Heart left ventricle (tissue), 16 donors: Measurements from ENCODE around the gene F13A1. TPM values are rescaled to one million over a fixed set of nuclear protein-coding genes. Genes with fewer than 3 reads are reported as not detected.

ENCODE experiments used
- ATAC-seq, 4 donors: fragments of 200-7000 bp; cut with Tn5 transposase; one replicate each; pipeline ENCODE4 v1.9.1; 2020 to 2022; ENCODE audit warnings: moderate library complexity in 4 of 4, mild to moderate bottlenecking in 3 of 4, moderate number of reproducible peaks in 1 of 4
- DNase-seq, 5 donors: peaks; one replicate each; pipeline ENCODE4 v3.0.0-alpha.2; 2020
- H3K27ac ChIP-seq, 12 donors: fragments of 200-600 bp; sonication (generic) in 4 of 12; one replicate each; pipeline versions ENCODE4 v1.5.0 to v1.8.0; 2016 to 2022; ENCODE audit warnings: mild to moderate bottlenecking in 2 of 12
- H3K27me3 ChIP-seq, 9 donors: fragments of 200-600 bp; sonication (generic) in 2 of 9; one replicate each; pipeline versions ENCODE4 v1.5.1 to v1.8.0; 2016 to 2022; ENCODE audit warnings: mild to moderate bottlenecking in 3 of 9
- H3K36me3 ChIP-seq, 9 donors: fragments of 200-600 bp; sonication (generic) in 2 of 9; one replicate each; pipeline versions ENCODE4 v1.5.0 to v1.8.0; 2018 to 2022; ENCODE audit warnings: mild to moderate bottlenecking in 2 of 9
- H3K4me1 ChIP-seq, 12 donors: fragments of 200-600 bp; sonication (generic) in 4 of 12; one replicate each; pipeline versions ENCODE4 v1.5.0 to v1.8.0; 2016 to 2022; ENCODE audit warnings: mild to moderate bottlenecking in 3 of 12
- H3K4me3 ChIP-seq, 12 donors: fragments of 200-600 bp; sonication (generic) in 4 of 12; one replicate each; pipeline versions ENCODE4 v1.5.0 to v1.8.0; 2017 to 2022; ENCODE audit warnings: mild to moderate bottlenecking in 9 of 12, moderate library complexity in 4 of 12
- H3K9me3 ChIP-seq, 12 donors: fragments of 200-600 bp; sonication (generic) in 4 of 12; one replicate each; pipeline versions ENCODE4 v1.5.0 to v1.8.0; 2016 to 2022; ENCODE audit warnings: mild to moderate bottlenecking in 1 of 12
- POLR2A ChIP-seq, 2 donors: fragments of 450-650 bp; IDR thresholded peaks; one replicate each; pipeline ENCODE4 v1.6.1; 2017; ENCODE audit warnings: antibody characterized with exemption in 2 of 2, mild to moderate bottlenecking in 2 of 2, moderate library complexity in 2 of 2
- WGBS, 4 donors: extraction: QIAGEN DNeasy Blood & Tissue Kit in 2 of 4; methylation state at CpG; one replicate each; pipeline versions ENCODE4 v1.1.5 to v1.1.7; 2013 to 2018; 5-methylcytosine and 5-hydroxymethylcytosine counted together
- intact Hi-C, 10 donors: fragments of 100-400 bp; cut with DNase I; formaldehyde crosslinking; loops; one replicate each; pipeline versions ENCODE4 v1.11.1 to v1.14.2; 2022
- polyA plus RNA-seq, 2 donors: library from polyadenylated mRNA; stranded (reverse); fragments of 200-250 nt; gene quantifications; one replicate each; pipeline ENCODE4 v1.2.3, GENCODE V29; 2013
- total RNA-seq, 9 donors: library from RNA; depleted of rRNA in 2 of 9; stranded (reverse); fragments of >200 nt in 2 of 9; fragmentation: NEBNext Ultra II Directional in 3 of 9; extraction: Animal tissue kit (Norgen Biotek cat#: 25700) in 3 of 9; gene quantifications; one replicate each; pipeline versions ENCODE4 v1.1.0 to v1.2.4, GENCODE V29; 2016 to 2023
- TF ChIP-seq, protein P1 (sequence below), 12 donors: fragments of 200-600 bp; sonication (generic) in 4 of 12; IDR thresholded peaks; one replicate each; pipeline versions ENCODE4 v1.5.0 to v1.8.0; 2018 to 2022; ENCODE audit warnings: antibody characterized with exemption in 12 of 12, mild to moderate bottlenecking in 5 of 12
- donor health status: ischemic (EF 13 %, LVEDD 7.1; RV severe dilation, severe dysfunction).
- donor health status: healthy with polysubstance abuse.
- donor health status: DM: no; HTN: yes; CAD: no.
- donor health status: DM: no; HTN: no; CAD: no.
- donor health status: ischemic (EF 25% LVEDD 6.9; RV normal size, moderate dysfunction).
- donor health status: ischemic (EF 25% LVEDD 5.7; RV mildly dilated, moderate dysfunction).
- donor health status: healthy.
- donor health status: DM: yes; HTN: yes; CAD: no.
- donor health status: ischemic (EF 35%, LVEDD 5.7; RV mildly dilated, moderate dysfunction).
- donor health status: nonischemic (EF 11% LVEDD 7.7; RV severe dilation, severe dysfunction).
- donor health status: DM: yes; HTN: yes; CAD: no.
- donor health status: PGD.
- donor health status: ischemic (EF 29% LVEDD 5.4; RV normal size, mild dysfunction).
- donor health status: nonischemic (EF 23%, LVEDD 6.1; RV moderate dilation, normal function).

Gene F13A1
- total and polyA plus RNA-seq, 11 donors = 9.0 to 415 (median 35.0) TPM

DNA sequence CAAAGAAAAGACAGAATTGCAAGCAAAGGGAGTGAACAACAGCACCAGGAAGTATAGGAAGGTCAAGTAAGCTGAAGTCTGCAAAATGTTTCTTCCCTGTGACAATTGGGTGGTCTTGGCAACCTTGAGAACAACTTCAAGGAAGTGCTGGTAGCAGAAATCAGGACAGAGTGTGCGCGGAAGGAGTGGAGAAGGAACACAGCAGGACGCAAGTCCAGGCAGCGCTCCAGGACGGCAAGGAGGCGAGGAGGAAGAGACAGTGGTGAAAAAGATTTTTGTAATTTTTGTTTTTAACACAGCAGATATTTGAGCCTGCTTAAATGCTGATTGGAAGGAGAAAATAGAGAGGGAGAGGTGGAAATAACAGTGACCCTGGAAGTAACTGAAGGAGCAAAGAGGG, 141.7 kb downstream of the F13A1 start:
- DNase-seq = no peak
- Histone ChIP-seq H3K36me3 (peaks cover 0 to 16% (median 0%) of the 10 kb centered on the region in 9 donors), H3K9me3 (no peaks in the 10 kb centered on the region), H3K4me1 (no peaks in the 10 kb centered on the region), H3K4me3 (no peak overlapping the region), H3K27ac (no peak overlapping the region), H3K27me3 (no peaks in the 10 kb centered on the region)
- ATAC-seq = no peak
- WGBS, 4 donors = 60 to 69% (median 63%) methylated on average over 6 of the region's 6 CpGs
- TF ChIP-seq, protein P1, sequence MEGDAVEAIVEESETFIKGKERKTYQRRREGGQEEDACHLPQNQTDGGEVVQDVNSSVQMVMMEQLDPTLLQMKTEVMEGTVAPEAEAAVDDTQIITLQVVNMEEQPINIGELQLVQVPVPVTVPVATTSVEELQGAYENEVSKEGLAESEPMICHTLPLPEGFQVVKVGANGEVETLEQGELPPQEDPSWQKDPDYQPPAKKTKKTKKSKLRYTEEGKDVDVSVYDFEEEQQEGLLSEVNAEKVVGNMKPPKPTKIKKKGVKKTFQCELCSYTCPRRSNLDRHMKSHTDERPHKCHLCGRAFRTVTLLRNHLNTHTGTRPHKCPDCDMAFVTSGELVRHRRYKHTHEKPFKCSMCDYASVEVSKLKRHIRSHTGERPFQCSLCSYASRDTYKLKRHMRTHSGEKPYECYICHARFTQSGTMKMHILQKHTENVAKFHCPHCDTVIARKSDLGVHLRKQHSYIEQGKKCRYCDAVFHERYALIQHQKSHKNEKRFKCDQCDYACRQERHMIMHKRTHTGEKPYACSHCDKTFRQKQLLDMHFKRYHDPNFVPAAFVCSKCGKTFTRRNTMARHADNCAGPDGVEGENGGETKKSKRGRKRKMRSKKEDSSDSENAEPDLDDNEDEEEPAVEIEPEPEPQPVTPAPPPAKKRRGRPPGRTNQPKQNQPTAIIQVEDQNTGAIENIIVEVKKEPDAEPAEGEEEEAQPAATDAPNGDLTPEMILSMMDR (IDR thresholded peaks at IDR 0.05) = no peak
- intact Hi-C loops = no loop called here

DNA sequence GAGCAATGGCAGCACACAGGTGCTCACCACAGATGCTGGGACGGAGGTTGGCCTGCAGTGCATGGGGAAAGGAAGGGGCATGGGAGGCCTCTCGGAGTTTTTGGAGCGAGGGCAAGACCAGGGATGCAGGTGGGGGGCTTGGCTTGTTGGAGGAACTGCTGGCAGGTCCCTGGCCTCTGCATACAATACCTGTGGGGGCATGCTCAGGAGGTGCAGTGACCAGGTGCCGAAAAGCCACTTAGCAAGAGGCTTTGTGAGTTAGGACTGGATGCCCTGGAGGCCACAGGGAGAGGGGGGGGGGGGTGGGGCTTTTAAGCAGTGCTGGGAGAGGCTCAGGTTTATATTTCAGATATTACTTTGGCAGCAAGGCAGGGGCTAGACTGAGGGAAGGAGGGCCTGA, 142.7 kb downstream of the F13A1 start:
- Histone ChIP-seq H3K9me3 (no peaks in the 10 kb centered on the region), H3K36me3 (peaks cover 0 to 16% (median 0%) of the 10 kb centered on the region in 9 donors), H3K4me3 (no peak overlapping the region), H3K4me1 (no peaks in the 10 kb centered on the region), H3K27ac (no peak overlapping the region), H3K27me3 (no peaks in the 10 kb centered on the region)
- no peak for ATAC-seq
- WGBS, 4 donors = 87 to 91% (median 89%) methylated on average over 4 of the region's 4 CpGs
- DNase-seq = no peak
- intact Hi-C loops = no loop called here
- no peak for TF ChIP-seq POLR2A (IDR thresholded peaks at IDR 0.05)
- TF ChIP-seq, protein P1 (IDR thresholded peaks at IDR 0.05) = no peak

DNA sequence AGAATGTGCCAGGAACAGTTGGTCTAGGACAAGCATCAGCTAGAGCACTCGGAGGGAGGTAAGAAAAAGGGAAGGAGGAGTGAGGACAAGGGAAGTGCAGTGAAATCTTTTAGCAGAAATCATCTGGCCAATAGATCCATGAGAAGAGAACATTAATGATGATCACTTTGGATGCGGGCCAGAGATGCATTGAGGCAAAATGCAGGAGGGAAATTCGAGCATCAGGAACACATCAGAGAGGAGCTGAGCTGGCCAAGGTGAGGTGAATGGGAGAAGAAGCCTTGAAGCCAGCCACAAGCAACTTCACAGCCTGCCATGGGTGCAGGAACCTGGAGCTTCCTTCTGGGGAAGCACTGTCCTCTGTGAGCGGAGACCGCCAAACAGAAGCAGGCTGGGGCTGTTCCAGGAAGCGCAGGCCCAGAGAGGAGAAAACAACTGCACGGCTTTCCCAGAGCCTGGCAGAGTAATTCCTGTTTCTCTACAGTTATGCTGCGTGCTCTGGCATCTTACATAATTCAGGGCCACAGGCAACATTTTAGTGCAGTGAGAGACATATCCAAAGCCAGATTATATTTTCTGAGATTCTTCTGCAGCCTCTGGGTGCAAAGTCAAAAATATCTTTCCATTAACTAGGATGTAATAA, 143.8 kb downstream of the F13A1 start:
- no peaks in the 10 kb centered on the region for H3K27me3 ChIP-seq
- H3K4me1 ChIP-seq = no peaks in the 10 kb centered on the region
- no peaks in the 10 kb centered on the region for H3K9me3 ChIP-seq
- 55 to 76% (median 59%) methylated on average over 8 of the region's 8 CpGs for WGBS, 4 donors
- H3K4me3 ChIP-seq = no peak overlapping the region
- TF ChIP-seq, protein P1 (IDR thresholded peaks at IDR 0.05) = no peak
- TF ChIP-seq POLR2A (IDR thresholded peaks at IDR 0.05) = no peak
- intact Hi-C loops = no loop called here
- DNase-seq (no peak), ATAC-seq (no peak)
- H3K27ac ChIP-seq = no peak overlapping the region
- H3K36me3 ChIP-seq = peaks cover 0 to 17% (median 0%) of the 10 kb centered on the region in 9 donors

DNA sequence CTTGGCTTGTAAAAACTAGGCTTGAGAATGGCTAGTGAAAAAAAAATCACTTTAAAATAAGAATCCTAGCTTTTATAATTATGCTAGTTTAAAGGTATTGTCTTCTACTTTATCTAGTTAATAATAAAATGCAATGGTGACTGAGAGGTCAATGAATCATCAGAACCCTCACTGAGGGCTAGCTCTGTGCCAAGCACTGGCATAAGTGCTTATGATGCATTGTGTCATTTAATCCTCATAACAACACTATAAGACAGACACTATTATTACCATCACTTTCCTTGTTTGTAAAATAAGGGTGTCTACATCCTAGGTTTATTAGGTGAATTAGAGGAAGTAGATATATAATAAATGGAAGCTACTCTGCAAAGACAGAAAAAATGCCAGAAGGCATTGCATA, 144.3 kb downstream of the F13A1 start:
- H3K9me3 ChIP-seq = no peaks in the 10 kb centered on the region
- no peak for DNase-seq
- intact Hi-C loops = no loop called here
- no peak overlapping the region for H3K4me3 ChIP-seq
- TF ChIP-seq POLR2A (IDR thresholded peaks at IDR 0.05) = no peak
- H3K36me3 ChIP-seq = peaks cover 0 to 20% (median 0%) of the 10 kb centered on the region in 9 donors
- ATAC-seq = no peak
- no peaks in the 10 kb centered on the region for H3K4me1 ChIP-seq
- no peaks in the 10 kb centered on the region for H3K27me3 ChIP-seq
- H3K27ac ChIP-seq = no peak overlapping the region

DNA sequence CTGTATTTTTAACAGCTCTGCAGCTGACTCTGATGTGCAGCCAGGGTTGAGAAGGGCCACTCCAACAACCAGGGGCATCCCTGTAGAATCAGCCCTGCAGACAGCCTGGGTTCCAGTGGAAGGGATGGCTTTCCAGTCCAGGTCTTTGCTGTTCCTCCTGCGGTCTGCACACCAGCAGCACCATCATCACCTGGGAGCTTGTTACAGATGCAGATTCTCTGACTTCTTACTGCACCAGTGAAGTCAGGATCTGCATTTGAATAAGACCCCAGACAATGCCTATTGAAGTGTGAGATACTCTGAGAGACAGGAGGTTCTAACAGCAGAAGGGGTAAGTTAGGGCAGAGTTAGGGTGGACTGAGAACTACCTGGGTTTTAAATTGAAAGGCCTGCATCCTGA, 151.3 kb downstream of the F13A1 start:
- no peak for DNase-seq
- Histone ChIP-seq H3K9me3 (no peaks in the 10 kb centered on the region), H3K4me1 (no peaks in the 10 kb centered on the region), H3K36me3 (peaks cover 0 to 36% (median 0%) of the 10 kb centered on the region in 9 donors), H3K27ac (no peak overlapping the region), H3K4me3 (no peak overlapping the region), H3K27me3 (no peaks in the 10 kb centered on the region)
- 69 to 100% (median 77%) methylated on average over 1 of the region's 1 CpG for WGBS, 4 donors
- intact Hi-C loops = no loop called here
- TF ChIP-seq POLR2A (IDR thresholded peaks at IDR 0.05) = no peak
- TF ChIP-seq, protein P1 (IDR thresholded peaks at IDR 0.05) = no peak
- no peak for ATAC-seq
